Sigmoid colon (tissue), 4 donors: ENCODE data around the gene LRRTM4.

Source experiments
- CTCF ChIP-seq, 4 experiments: fragments of 450-650 bp in 3 of 4; fragments of 200-600 bp in 1 of 4; IDR thresholded peaks; one replicate each; pipeline ENCODE4 v1.5.1; 2016 to 2019; ENCODE audit warnings: antibody characterized with exemption in 4 of 4, mild to moderate bottlenecking in 3 of 4, moderate library complexity in 2 of 4
- POLR2A ChIP-seq, 2 donors: fragments of 450-650 bp; IDR thresholded peaks; one replicate each; pipeline ENCODE4 v1.6.1; 2016; ENCODE audit warnings: antibody characterized with exemption in 2 of 2, mild to moderate bottlenecking in 2 of 2, moderate library complexity in 2 of 2
- POLR2AphosphoS5 ChIP-seq, 4 donors: sonication (generic); formaldehyde crosslinking; IDR thresholded peaks; one replicate each; pipeline ENCODE4 v1.6.1; 2017; ENCODE audit warnings: antibody characterized with exemption in 4 of 4

DNA sequence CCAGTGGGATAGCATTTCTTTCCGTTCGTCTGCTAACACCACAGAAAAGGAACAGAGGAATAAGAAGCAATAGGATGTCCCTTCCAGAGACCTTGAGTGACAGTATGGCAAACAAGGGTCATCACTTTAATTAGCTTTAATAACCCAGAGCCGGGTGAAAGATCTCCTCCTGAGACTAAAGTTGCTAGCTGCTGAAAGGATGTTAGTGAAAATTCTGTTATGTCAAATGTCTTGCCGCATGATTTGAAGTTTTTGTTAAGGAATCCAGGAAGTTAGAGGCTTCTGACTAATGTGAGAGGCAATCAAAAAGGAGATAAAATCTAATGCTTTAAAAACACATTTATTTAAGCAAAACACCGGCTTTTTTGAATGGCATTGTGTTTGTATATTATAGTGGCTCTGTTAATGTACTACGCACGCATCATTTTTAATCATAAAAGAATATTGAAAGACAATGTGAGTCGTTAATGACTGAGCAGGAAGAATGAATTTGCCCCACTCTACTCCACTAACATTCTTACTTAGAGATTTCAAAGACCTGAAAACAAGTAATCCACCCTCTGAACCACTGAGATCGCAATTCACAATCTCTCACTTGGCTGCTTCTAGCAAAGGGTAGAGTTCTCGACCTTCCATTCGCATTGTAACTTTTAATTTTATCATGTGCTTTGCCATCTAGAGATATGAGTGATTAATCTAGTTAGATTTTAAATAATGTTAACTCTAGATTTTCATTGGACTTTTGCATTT is 536.6 kb downstream of the LRRTM4 start:
- no peak for TF ChIP-seq CTCF (IDR thresholded peaks at IDR 0.05)
- TF ChIP-seq POLR2AphosphoS5 (IDR thresholded peaks at IDR 0.05): no peak
- no peak for TF ChIP-seq POLR2A (IDR thresholded peaks at IDR 0.05)
